ENCODE data around the gene SFXN2. TPM values are rescaled to one million over a fixed set of nuclear protein-coding genes. Genes with fewer than 3 reads are reported as not detected.

The SFXN2 gene
- total RNA-seq, 4 donors from 2014 or later = 1.2 to 4.0 (median 2.9) TPM

DNA sequence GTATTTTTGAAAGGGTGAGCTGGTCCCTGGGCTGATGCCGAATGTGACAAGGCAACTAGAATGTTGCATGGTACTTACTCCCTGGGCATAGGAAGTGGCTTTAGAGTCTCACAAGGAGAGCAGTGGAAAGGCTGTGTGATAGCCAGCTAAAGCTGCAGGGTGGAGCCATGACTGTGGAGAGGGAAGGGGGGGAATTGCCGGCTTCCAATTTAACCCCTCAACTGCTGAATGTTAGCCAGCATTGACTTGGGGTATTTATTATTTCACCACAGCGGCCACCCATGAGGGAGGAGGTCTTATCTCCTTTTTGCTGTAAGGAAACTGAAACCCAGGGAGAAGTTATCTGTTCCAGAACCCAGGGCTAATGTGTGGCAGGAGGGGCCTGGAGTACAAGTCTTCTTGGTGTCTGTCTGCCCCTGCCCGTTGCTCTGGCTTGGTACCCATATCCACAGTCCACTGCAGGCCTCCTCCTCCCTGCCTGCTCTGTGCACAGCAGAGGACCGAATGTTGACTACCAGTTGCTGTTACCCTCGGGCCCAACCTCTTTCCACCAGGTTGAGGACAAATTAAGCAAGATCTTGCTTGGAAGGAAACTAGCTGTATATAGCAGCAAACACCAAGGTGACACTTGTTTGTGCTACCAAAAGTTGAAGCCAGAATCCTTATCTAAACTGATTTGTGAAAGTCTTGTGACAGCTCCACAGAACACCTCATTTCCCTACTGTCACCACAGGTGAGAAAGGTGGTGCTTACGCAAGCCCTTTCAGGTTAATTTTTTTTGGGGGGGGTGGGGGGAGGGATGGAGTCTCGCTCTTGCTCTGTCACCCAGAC is 66.9 kb downstream of the SFXN2 start:
- WGBS = 38% methylated on average over 8 of the region's 8 CpGs
- TF ChIP-seq POLR2A (IDR thresholded peaks at IDR 0.05; ENCODE audit: low read depth) = no peak
- no peak for TF ChIP-seq CTCF (IDR thresholded peaks at IDR 0.05)
- no peak for TF ChIP-seq EP300 (IDR thresholded peaks at IDR 0.05)
- no peak for TF ChIP-seq POLR2AphosphoS5 (IDR thresholded peaks at IDR 0.05)
- intact Hi-C loops (cut with DNase I) = no loop called here
- Histone ChIP-seq H3K9me3 (no peaks in the 10 kb centered on the region), H3K4me1 (peaks cover 90 to 100% (median 99%) of the 10 kb centered on the region in 4 donors), H3K27me3 (no peaks in the 10 kb centered on the region), H3K36me3 (no peaks in the 10 kb centered on the region), H3K4me3 (peak overlapping the region in 1 of 4 donors; percentile 1), H3K27ac (replicated peaks in 1 of 4) (peak overlapping the region; percentile 89 to 94 (median 92))
- DNase-seq (ENCODE audit: extremely low spot score) = no peak

GRCh38 chr10:102781921-102782557 is 67.6 kb downstream of the SFXN2 start:
- H3K27me3 ChIP-seq = no peaks in the 10 kb centered on the region
- no peak for DNase-seq (ENCODE audit: extremely low spot score)
- WGBS = 63% methylated on average over 6 of the region's 6 CpGs
- peaks cover 95 to 100% (median 99%) of the 10 kb centered on the region in 4 donors for H3K4me1 ChIP-seq
- intact Hi-C loops (cut with DNase I) = no loop called here
- H3K9me3 ChIP-seq = no peaks in the 10 kb centered on the region
- H3K36me3 ChIP-seq = no peaks in the 10 kb centered on the region
- H3K4me3 ChIP-seq = peak overlapping the region in 3 of 4 donors; percentile 13 to 30 (median 13)
- TF ChIP-seq POLR2A (IDR thresholded peaks at IDR 0.05; ENCODE audit: low read depth) (peak; percentile 21), EP300 (IDR thresholded peaks at IDR 0.05) (no peak)
- H3K27ac ChIP-seq (replicated peaks in 1 of 4) = peak overlapping the region; percentile 89 to 94 (median 92)

DNA sequence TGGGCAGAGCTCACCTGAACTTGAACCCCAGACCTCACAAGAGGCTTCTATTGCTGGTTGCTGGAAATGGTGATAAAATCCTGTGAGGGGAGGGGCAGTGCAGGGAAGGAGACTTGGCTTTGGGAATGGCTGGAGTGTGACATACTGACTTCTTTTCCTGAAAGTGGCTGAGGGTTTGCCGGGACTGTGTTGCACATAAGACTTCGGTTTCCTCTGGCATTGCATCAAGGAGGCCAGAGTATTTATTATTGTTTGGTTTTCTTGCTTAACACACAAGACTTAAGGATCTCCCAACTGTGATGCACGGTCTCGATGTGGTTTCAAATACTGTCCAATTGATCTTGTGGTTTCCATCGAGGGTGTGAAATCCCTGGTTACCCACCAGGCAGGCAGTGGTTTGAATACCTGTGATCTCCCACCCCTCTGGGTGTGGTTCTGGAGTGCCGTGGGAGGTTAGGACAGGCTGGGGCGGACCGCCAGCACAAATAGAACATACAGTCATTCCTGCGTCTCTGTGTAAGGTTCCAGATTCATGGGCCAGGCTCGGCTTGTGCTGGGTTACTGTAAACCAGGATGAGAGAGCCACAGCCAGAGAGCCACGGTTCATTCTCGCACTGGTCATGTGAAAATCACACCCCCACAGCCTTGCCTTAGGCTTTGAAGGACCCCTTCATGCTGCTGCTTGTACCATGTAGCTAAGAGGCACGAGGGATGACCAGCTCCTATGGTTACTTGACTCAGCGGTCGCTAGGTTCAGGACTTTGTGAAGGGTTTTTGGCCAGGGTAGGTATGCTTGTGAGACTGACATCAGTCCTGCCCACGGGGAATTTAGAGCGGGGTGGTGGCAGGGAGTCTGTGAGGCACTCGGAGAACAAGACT is 68.5 kb downstream of the SFXN2 start:
- Histone ChIP-seq H3K9me3 (no peaks in the 10 kb centered on the region), H3K4me3 (peak overlapping the region; percentile 13 to 30 (median 16)), H3K4me1 (peaks cover 89 to 100% (median 97%) of the 10 kb centered on the region in 4 donors), H3K36me3 (no peaks in the 10 kb centered on the region), H3K27me3 (no peaks in the 10 kb centered on the region), H3K27ac (replicated peaks in 1 of 4) (peak overlapping the region; percentile 89 to 94 (median 92))
- 19% methylated on average over 16 of the region's 18 CpGs for whole genome bisulfite sequencing
- DNase-seq (ENCODE audit: extremely low spot score) = peak; percentile 95
- TF ChIP-seq POLR2AphosphoS5 (IDR thresholded peaks at IDR 0.05) (peak in 1 of 2 donors; percentile 63), EP300 (IDR thresholded peaks at IDR 0.05) (peak; percentile 97), CTCF (IDR thresholded peaks at IDR 0.05) (no peak)
- intact Hi-C loops (cut with DNase I) = no loop called here

DNA sequence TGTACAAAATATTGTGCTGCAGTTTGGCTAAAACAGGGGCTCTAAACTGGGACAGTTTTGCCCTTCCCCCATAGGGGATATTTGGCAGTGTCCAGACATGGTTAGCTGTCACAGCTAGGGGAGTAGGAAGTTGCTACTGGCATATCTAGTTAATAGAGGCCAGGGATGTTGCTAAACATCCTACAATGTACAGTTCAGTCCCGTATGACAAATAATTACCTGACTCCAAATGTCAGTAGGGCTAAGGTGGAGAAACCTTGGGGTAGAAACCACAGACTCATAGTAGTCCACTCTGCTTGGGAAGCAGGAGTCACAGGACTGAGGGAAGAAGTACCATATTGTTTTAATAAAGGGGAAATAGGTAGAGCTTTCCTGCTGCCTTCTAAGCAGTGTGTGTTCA is 69.1 kb downstream of the SFXN2 start:
- H3K4me1 ChIP-seq = peaks cover 86 to 96% (median 95%) of the 10 kb centered on the region in 4 donors
- H3K27ac ChIP-seq (replicated peaks in 1 of 4) = peak overlapping the region; percentile 89 to 94 (median 92)
- TF ChIP-seq CTCF (IDR thresholded peaks at IDR 0.05) = no peak
- no peak for TF ChIP-seq POLR2A (IDR thresholded peaks at IDR 0.05; ENCODE audit: low read depth)
- no peak for TF ChIP-seq POLR2AphosphoS5 (IDR thresholded peaks at IDR 0.05)
- no peak for TF ChIP-seq EP300 (IDR thresholded peaks at IDR 0.05)
- no peaks in the 10 kb centered on the region for H3K27me3 ChIP-seq
- no peaks in the 10 kb centered on the region for H3K9me3 ChIP-seq
- 20% methylated on average over 1 of the region's 1 CpG for WGBS
- H3K4me3 ChIP-seq = peak overlapping the region in 3 of 4 donors; percentile 13 to 30 (median 18)
- intact Hi-C loops (cut with DNase I) = no loop called here
- DNase-seq (ENCODE audit: extremely low spot score) = no peak
- no peaks in the 10 kb centered on the region for H3K36me3 ChIP-seq
